NCI-H446 treated with DMSO at 0.1 percent for 48 hours (cell line): Measurements from ENCODE around the gene FKBP15.
"Not testable (repeated sequence)": the region's sequence is repeated elsewhere in the genome, so short reads cannot be mapped to it uniquely, and the experiment has no call there.

ENCODE experiments used
- DNase-seq: peaks from one replicate; lab custom pipeline; 2025; lab: John Stamatoyannopoulos, UW

The FKBP15 gene

GRCh38 chr9:113178087-113178486 lies 43.0 kb downstream of the FKBP15 start:
- no peak for DNase-seq

GRCh38 chr9:113177251-113177650 lies 43.8 kb downstream of the FKBP15 start:
- no peak for DNase-seq

GRCh38 chr9:113176803-113177202 lies 44.3 kb downstream of the FKBP15 start:
- DNase-seq, result no peak

- no peak for DNase-seq
These were observed 47.7 kb downstream of the FKBP15 start for GRCh38 chr9:113173341-113173740.

GRCh38 chr9:113168809-113169208 lies 52.3 kb downstream of the FKBP15 start:
- no peak for DNase-seq

GRCh38 chr9:113166039-113166438 lies 55.0 kb downstream of the FKBP15 start:
- no peak for DNase-seq

- no peak for DNase-seq
These were observed 56.4 kb downstream of the FKBP15 start for GRCh38 chr9:113164536-113165300.

- DNase-seq, result no peak
These were observed 58.1 kb downstream of the FKBP15 start for GRCh38 chr9:113163001-113163400.

GRCh38 chr9:113160571-113160970 lies 60.5 kb downstream of the FKBP15 start:
- DNase-seq, result no peak

- no peak for DNase-seq
These were observed 62.6 kb downstream of the FKBP15 start for GRCh38 chr9:113158446-113158845.

GRCh38 chr9:113156880-113157279 lies 64.2 kb downstream of the FKBP15 start:
- no peak for DNase-seq

- DNase-seq, result no peak
These were observed 65.0 kb downstream of the FKBP15 start for GRCh38 chr9:113155911-113156588.

- no peak for DNase-seq
These were observed 66.1 kb downstream of the FKBP15 start for GRCh38 chr9:113154946-113155345.

GRCh38 chr9:113154471-113154870 lies 66.6 kb downstream of the FKBP15 start:
- DNase-seq, result no peak

GRCh38 chr9:113153599-113153998 lies 67.5 kb downstream of the FKBP15 start:
- no peak for DNase-seq

GRCh38 chr9:113152699-113153098 lies 68.4 kb downstream of the FKBP15 start:
- no peak for DNase-seq

GRCh38 chr9:113151696-113152630 lies 69.1 kb downstream of the FKBP15 start:
- no peak for DNase-seq

- DNase-seq, result peak; percentile 42
These were observed 70.1 kb downstream of the FKBP15 start, which contains the start of gene SLC31A2 for GRCh38 chr9:113150670-113151611. Gene SLC31A2, plus strand, starts transcription at chr9:113151007. Its CDS starts 68 bp downstream, at chr9:113151075.

GRCh38 chr9:113149561-113149960 lies 71.5 kb downstream of the FKBP15 start:
- DNase-seq, result not testable (repeated sequence)

- DNase-seq, result no peak
These were observed 72.1 kb downstream of the FKBP15 start for GRCh38 chr9:113148781-113149510.

GRCh38 chr9:113148372-113148705 lies 72.7 kb downstream of the FKBP15 start:
- no peak for DNase-seq
